B cell (primary cell): Measurements from ENCODE around the gene DTWD2.

Experiments
- CTCF ChIP-seq: fragments of 200-600 bp; IDR thresholded peaks from one replicate; pipeline ENCODE4 v1.8.0; 2022; ENCODE audit warnings: antibody characterized with exemption, mild to moderate bottlenecking
- EZH2 ChIP-seq: IDR thresholded peaks from 2 replicates; pipeline ENCODE4 v1.6.1; 2012; ENCODE audit warnings: borderline replicate concordance, low read depth, mild to moderate bottlenecking, moderate library complexity, low read length; ENCODE audit not compliant: insufficient read depth, poor library complexity, severe bottlenecking

GRCh38 chr5:118875131-118875530 lies 113.2 kb downstream of the DTWD2 start:
- no peak for TF ChIP-seq EZH2
- no peak for TF ChIP-seq CTCF
